HG03342 (cell line): ENCODE data around the gene PGS1.
A peak's percentile ranks its signal among the peaks of the same experiment; 100 is the strongest.
"Not testable (repeated sequence)": the region's sequence is repeated elsewhere in the genome, so short reads cannot be mapped to it uniquely, and the experiment has no call there.

Experiments
- ATAC-seq: cut with Tn5 transposase; IDR thresholded peaks from one replicate; pipeline ENCODE4 v1.9.1; 2021; ENCODE audit warnings: mild to moderate bottlenecking, moderate library complexity; ENCODE audit not compliant: unreplicated experiment

The PGS1 gene, protein sequence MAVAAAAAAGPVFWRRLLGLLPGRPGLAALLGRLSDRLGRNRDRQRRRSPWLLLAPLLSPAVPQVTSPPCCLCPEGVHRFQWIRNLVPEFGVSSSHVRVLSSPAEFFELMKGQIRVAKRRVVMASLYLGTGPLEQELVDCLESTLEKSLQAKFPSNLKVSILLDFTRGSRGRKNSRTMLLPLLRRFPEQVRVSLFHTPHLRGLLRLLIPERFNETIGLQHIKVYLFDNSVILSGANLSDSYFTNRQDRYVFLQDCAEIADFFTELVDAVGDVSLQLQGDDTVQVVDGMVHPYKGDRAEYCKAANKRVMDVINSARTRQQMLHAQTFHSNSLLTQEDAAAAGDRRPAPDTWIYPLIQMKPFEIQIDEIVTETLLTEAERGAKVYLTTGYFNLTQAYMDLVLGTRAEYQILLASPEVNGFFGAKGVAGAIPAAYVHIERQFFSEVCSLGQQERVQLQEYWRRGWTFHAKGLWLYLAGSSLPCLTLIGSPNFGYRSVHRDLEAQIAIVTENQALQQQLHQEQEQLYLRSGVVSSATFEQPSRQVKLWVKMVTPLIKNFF

DNA sequence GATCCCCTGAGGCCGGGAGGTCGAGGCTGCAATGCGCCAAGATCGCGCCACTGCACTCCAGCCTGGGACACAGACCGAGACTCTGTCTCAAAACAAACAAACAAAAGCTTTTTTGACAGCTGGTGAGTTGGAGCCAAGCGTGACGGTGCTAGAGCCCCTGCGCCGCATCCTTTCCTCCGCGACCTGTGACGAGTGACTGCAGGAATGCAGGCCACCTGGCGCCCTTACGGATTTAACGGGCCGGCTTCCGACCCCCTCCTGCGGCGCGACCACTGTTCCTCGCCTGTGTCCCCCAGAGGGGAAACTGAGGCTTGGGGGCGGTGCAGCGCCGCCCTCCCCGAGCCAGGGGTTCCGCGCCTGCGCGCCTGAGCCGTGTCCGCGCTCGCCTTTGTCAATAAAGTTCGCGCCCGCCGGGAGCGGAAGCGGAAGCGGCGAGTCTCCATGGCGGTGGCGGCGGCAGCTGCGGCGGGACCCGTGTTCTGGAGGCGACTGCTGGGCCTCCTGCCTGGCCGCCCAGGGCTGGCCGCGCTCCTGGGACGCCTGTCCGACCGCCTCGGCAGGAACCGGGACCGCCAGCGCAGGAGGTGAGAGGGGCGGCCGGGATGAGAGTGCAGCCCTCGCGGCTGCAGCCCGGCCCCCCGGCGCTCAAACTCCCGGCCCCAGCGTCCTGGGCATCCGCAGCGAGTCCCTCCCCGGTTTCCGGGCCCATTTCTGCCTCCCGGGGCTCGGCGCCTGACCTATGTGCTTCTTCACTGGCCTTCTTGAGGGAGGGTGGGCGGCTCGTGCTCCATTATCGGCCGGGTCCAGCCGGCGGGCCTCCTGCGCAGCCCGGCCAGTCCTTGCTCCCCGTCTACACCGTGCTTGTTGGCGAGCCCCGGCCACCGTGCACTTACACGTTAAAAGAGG is at the start of gene PGS1:
Gene PGS1, plus strand, starts transcription at position 425 of the 906 bp plus-strand sequence. Its CDS starts 17 bp downstream, at position 442.
- peak; percentile 53 for ATAC-seq

- no peak for ATAC-seq
These were observed 49.0 kb upstream of the PGS1 start for GRCh38 chr17:78329263-78330059.

- no peak for ATAC-seq
These were observed 47.8 kb upstream of the PGS1 start for GRCh38 chr17:78330570-78331224.

DNA sequence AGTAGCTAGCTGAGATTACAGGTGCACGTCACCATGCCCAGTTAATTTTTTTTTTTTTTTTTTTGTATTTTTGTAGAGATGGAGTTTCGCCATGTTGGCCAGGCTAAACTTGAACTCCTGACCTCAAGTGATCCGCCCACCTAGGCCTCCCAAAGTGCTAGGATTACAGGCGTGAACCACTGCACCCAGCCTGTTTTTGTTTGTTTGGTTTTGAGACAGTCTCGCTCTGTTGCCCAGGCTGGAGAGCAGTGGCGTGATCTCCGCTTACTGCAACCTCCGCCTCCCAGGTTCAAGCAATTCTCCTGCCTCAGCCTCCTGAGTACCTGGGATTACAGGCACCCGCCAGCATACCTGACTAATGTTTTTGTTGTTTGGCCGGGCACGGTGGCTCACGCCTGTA is 47.1 kb upstream of the PGS1 start:
- ATAC-seq: not testable (repeated sequence)

DNA sequence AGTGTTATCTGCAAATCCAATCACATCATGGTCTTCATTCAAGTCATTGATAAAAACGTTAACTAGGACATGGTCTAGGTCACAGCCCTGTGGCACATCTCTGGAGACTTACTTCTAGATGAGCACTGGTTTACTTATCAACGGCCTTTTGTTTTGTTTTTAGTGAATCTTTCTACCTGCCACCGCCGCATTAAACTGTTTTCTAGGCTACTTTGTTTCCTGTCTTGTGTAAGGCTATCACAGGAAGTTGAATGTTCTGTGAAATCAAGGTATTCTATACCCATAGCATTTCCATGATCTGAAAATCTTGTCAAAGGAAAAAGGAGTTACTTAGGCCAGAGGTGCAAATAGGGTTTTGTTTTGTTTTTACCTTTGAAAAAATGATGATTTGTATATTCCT is 45.5 kb upstream of the PGS1 start:
- no peak for ATAC-seq

DNA sequence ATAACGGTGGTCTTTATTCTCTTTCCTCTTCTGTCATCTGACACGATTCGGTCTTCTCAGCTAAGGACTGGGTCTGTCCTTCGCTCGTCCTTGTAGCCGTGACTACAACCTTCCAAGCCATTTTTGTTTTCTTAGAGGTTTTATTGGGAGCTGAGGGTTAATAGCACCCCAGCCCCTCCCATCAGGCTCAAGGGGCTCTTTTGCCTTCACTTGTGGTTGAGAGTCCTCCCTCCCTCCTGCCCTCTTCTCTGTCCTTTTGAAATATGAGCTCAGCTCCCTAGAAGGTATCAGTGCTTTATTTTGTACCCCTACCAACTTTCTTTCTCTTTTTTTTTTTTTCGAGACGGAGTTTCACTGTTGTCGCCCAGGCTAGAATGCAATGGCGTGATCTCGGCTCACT is 43.2 kb upstream of the PGS1 start:
- ATAC-seq: no peak

- ATAC-seq: peak; percentile 54
These were observed 41.0 kb upstream of the PGS1 start for GRCh38 chr17:78337244-78338109.

DNA sequence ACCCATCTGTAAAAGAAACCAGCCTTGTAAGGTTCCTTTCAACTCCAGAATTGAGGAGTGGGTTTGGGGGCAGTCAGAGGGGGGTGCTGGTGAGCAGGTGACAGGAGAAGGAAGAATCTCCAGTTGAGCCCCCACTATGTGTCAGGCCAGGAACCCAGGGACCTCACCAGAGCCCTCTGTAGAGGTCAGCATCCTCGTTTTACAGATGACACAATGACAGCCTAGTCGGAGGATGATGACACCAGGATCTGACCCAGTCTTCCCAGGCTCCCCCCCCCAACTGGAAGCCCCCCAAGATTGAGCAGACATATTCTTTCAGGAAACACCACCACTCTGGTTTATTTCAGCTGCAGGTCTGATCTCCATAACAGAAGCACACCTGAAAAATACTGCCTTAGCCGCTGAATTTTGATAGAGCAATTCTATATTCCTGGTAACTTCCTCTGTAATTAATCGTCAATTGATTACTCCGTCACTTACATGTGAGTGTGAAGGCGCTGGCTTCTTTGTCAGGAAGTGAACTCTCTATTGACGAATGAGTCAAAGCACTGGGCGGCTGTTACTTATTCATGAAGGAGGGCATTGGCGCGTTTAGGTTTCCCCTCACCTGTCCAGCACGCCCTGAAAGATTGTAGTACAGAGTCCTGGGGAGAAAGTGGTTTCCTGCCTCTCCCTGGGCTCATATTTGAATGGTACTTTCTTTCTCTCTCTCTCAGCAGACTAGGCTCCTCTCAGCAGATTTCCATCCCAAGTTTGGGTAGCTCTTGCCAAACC is 39.8 kb upstream of the PGS1 start:
- no peak for ATAC-seq

- no peak for ATAC-seq
These were observed 38.1 kb upstream of the PGS1 start for GRCh38 chr17:78340183-78340955.

DNA sequence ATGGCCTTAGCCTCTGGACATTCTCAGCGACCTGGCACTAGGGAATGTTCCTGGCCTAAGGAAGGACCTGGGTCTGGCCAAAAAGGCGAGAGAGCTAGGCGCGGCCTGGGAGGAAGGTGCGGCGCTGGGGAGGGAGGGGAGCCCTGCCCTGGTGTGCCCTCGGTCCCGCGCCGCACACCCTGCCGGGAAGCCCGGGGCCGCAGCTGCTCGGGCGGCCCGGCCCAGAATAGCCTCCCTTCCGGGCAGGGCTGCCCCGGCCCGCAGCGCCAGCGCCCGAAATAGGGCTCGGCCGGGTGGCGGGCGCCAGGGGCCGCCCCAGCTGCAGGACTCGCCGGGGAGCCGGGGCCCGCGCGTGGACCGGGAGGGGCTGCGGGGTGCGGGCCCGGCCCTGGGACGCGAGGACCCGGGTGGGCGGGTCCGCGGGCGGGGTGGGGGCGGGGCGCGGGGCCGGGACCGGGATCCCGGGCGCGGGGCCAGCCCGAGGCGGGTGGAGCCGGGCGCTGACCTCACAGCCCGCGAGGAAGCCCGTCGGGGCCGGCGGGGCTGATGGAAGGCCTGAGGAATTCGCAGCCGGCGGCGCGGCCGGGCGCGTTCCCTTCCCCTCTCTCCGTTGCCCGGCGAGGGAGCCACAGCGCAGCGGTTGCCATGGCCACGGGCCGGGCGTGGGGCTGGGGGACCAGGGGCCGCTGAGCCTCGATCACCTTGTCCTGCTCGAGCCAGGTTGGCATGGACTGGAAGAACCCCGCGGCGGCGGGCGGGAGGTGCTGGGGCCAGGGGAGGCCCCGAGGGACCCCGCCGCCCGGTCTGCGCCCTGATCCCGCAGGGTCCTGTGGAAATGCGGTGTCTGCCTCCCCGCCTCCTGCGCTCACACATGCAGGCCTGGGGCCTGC is 36.6 kb upstream of the PGS1 start:
- no peak for ATAC-seq

DNA sequence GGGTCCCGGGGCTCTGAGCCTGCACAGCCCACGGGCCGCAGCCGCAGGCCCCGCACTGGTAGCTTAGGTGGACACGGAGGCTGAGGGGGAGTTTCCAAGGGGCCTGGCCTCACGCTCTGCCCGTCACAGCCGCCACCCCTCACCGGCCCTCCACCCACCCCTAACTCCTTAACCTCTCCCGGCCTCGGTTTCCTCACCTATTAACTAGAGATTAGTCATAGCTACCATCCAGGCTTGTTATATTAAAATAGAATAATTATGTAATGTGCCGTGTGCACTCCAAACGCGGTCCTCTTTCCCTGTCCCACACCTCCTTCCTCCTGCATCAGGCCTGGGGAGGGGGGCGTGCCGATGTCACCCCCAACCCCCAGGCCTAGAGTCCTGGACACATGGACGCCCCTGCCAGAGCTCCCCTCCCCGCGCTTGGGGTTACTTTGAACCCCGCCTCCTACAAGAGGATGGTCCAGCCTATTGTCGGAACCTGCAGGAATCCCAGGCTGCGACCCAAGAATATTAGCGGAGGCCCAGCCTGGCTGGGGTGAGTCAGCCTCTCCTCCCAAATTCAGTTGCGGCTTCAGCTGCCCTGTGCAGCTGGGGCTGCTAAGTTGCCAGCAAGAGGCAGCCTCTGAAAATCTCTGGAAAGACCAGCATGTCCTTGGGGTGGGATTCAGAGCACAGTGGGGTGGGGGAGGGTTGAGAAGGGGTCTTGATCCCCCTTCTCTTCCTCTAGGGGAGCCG is 35.8 kb upstream of the PGS1 start:
- no peak for ATAC-seq

DNA sequence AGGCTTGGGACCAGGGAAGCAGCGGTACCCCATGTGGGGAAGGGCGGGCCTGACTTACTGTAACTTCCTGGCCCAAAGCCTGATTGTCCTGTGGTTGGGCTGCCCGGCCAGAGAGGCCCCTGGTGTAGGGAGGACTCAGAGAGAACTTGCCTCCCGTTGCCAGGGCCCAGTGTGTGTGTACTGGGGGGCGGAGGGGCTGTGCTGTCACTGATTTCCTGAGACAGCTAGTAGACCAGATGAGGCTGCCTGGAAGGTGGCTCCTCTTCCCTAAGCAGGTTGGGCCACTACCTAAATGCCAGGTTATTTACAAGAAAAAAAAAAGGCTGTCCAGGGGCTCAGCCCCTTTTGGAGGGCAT is 35.3 kb upstream of the PGS1 start:
- ATAC-seq: no peak

GRCh38 chr17:78343543-78344201 is 34.8 kb upstream of the PGS1 start:
- no peak for ATAC-seq

DNA sequence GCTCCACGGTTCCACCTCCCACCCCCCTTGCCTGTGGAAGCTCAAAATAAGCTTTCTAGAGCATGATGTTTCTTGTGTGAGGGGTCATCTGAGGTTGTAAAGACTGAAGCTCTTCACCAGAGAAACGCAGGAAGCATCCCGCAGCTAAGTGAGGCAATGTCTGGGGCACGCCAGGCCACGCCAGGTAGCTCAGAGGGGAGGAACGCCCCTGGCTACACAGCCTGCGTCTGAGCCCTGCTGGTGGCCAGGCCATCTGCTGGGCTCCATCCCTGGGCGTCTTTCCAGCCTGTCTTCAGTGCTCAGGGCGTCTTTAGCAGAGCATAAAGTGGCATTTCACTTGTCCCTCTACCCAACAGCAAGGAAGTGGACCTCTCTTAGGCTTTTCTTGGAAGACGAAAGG is 33.8 kb upstream of the PGS1 start:
- ATAC-seq: no peak

DNA sequence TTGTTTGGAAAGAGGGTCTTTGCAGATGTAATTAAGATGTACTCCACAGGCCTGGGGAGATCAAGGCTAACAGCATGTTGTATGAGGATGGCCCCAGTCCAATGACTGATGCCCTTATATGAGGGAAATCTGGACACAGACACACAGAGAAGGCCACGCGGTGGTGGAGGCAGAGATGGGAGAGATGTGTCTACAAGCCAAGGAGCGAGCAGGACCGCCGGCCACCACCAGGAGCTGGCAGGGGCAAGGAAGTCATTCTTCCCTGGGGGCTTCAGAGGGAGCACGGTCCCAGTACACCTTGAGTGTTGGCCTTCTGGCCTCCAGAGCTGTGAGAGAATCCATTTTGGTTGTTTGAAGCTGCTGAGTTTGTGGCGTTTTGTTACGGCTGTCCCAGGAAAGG is 33.3 kb upstream of the PGS1 start:
- no peak for ATAC-seq
